Measurements from ENCODE around the gene CCDC197. TPM values are rescaled to one million over a fixed set of nuclear protein-coding genes. Genes with fewer than 3 reads are reported as not detected.

CCDC197 gene
- total RNA-seq, 1 donor from 2014 or later = 0.74 TPM

GRCh38 chr14:93975791-93976476, 21.2 kb upstream of the CCDC197 start:
- DNase-seq (no peak), ATAC-seq (peak; percentile 65)
- intact Hi-C loops (cut with micrococcal nuclease) = no loop called here

- intact Hi-C loops (cut with micrococcal nuclease) = no loop called here
- DNase-seq = no peak
- peak; percentile 37 for ATAC-seq
Observed at GRCh38 chr14:93976477-93977057, 20.5 kb upstream of the CCDC197 start, which contains the start of gene ASB2. Gene ASB2, minus strand, starts transcription at chr14:93976570. Its CDS starts 12,031 bp downstream, at chr14:93964539.

- DNase-seq = no peak
- intact Hi-C loops (cut with micrococcal nuclease) = no loop called here
- no peak for ATAC-seq
Observed at GRCh38 chr14:93977171-93977570, 19.9 kb upstream of the CCDC197 start.

- no peak for DNase-seq
- no peak for ATAC-seq
- intact Hi-C loops (cut with micrococcal nuclease) = no loop called here
Observed at GRCh38 chr14:93977790-93978581, 19.1 kb upstream of the CCDC197 start.

GRCh38 chr14:93978735-93979134, 18.4 kb upstream of the CCDC197 start:
- no peak for ATAC-seq
- intact Hi-C loops (cut with micrococcal nuclease) = no loop called here
- DNase-seq = no peak

- intact Hi-C loops (cut with micrococcal nuclease) = no loop called here
- ATAC-seq = peak; percentile 74
- peak; percentile 91 for DNase-seq
Observed at GRCh38 chr14:93980456-93981201, 16.5 kb upstream of the CCDC197 start.

- intact Hi-C loops (cut with micrococcal nuclease) = no loop called here
- ATAC-seq = peak; percentile 44
- no peak for DNase-seq
Observed at GRCh38 chr14:93981316-93982229, 15.5 kb upstream of the CCDC197 start.

- intact Hi-C loops (cut with micrococcal nuclease) = no loop called here
Observed at GRCh38 chr14:93982230-93983007, 14.7 kb upstream of the CCDC197 start.

GRCh38 chr14:93984070-93984469, 13.0 kb upstream of the CCDC197 start:
- ATAC-seq (no peak), DNase-seq (no peak)
- intact Hi-C loops (cut with micrococcal nuclease) = no loop called here

More at GRCh38 chr14:93982230-93983007, 14.7 kb upstream of the CCDC197 start:
- ATAC-seq = no peak
- no peak for DNase-seq

GRCh38 chr14:93984987-93985410, 12.1 kb upstream of the CCDC197 start:
- DNase-seq (peak; percentile 63), ATAC-seq (peak; percentile 2)
- intact Hi-C loops (cut with micrococcal nuclease) = no loop called here

GRCh38 chr14:93986955-93987354, 10.1 kb upstream of the CCDC197 start:
- intact Hi-C loops (cut with micrococcal nuclease) = no loop called here
- ATAC-seq (peak; percentile 90), DNase-seq (peak; percentile 85)

GRCh38 chr14:93987376-93987775, 9.7 kb upstream of the CCDC197 start:
- ATAC-seq (peak; percentile 64), DNase-seq (peak; percentile 56)
- intact Hi-C loops (cut with micrococcal nuclease) = no loop called here

- no peak for DNase-seq
Observed at GRCh38 chr14:93987815-93988476, 9.2 kb upstream of the CCDC197 start.

GRCh38 chr14:93989939-93990338, 7.2 kb upstream of the CCDC197 start:
- DNase-seq (no peak), ATAC-seq (no peak)
- intact Hi-C loops (cut with micrococcal nuclease) = no loop called here

More at GRCh38 chr14:93987815-93988476, 9.2 kb upstream of the CCDC197 start:
- intact Hi-C loops (cut with micrococcal nuclease) = no loop called here
- no peak for ATAC-seq

GRCh38 chr14:93991212-93991611, 5.9 kb upstream of the CCDC197 start:
- intact Hi-C loops (cut with micrococcal nuclease) = no loop called here
- DNase-seq = no peak
- no peak for ATAC-seq

- DNase-seq = no peak
- ATAC-seq = no peak
- intact Hi-C loops (cut with micrococcal nuclease) = no loop called here
Observed at GRCh38 chr14:93991649-93992048, 5.5 kb upstream of the CCDC197 start.

- ATAC-seq (no peak), DNase-seq (no peak)
- intact Hi-C loops (cut with micrococcal nuclease) = no loop called here
Observed at GRCh38 chr14:93993382-93993781, 3.7 kb upstream of the CCDC197 start.

All from left ventricle myocardium superior (tissue), 1 donor.